Amniotic stem cell (primary cell): ENCODE data around the gene FNDC3B.
A peak's percentile ranks its signal among the peaks of the same experiment; 100 is the strongest.

Source experiments
- DNase-seq: peaks from one replicate; lab custom pipeline; 2025; lab: John Stamatoyannopoulos, UW

FNDC3B gene

DNA sequence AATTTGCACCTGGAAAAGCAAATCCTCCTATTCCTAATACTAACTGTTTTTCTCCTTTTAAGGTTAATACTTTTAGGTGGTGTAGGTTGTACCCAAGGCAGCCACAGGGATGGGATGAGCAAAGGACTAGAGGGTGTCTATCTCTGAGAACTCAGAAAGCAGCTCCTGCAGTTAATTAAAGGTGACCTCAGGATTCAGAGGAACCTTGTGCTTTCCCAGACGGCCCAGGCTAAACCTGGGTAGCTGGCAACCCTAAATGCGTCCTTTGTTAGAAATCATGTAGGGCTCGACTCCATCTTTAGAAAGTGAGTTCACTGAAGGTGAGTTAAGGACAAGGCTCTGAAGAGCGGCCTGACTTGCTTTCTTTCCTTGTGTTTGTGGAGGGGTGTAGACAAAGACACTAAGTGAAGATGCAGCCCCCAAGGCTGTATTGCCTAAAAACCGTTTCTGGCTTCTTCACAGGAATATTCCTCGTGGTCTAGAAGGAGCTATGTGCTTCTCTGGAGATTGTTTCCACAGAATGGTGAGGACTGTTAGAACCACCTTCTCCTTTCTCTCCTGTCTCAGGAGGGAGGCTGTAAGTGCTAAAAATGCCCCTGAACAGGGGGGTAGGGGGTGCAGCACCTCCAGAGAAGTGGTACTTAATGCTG is 14.9 kb downstream of the FNDC3B start:
- no peak for DNase-seq

DNA sequence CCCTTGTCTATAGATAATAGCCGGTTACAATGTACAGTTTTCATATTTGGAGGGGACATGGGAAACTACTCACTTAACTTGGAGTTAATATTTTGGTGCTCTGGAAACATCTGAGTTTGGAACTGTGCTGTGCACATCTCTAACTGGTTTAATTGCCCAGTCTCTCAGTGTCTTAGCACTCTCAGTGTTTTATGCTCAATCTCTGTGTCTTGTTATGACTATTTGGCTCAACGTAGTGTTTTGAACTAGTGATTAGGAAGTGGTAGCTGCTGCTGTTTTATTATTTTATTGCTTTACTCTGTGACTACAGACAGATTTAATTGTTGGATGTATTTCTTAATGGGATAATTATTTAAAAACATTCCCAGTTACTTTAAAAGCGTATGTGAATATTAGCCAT is 17.0 kb downstream of the FNDC3B start:
- DNase-seq: no peak

DNA sequence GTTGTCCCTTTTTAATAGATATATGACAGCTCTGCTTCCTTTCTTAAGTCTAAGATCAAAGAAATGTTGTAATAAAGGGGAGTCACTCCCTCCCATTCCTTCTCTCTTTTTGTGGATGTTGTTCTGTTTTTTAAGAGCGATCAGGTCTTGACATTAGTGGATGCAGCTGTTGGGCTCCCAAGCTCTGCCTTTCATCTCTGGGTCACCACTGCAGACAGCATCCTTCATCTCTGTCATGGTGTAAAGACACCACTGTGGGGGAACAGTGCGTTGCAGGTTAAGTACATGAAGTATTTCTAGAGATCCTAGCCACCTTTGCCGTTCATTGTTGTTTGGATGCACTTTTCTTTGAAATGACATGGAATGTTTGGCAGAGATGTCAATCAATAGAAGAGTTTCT is 17.7 kb downstream of the FNDC3B start:
- DNase-seq: no peak

DNA sequence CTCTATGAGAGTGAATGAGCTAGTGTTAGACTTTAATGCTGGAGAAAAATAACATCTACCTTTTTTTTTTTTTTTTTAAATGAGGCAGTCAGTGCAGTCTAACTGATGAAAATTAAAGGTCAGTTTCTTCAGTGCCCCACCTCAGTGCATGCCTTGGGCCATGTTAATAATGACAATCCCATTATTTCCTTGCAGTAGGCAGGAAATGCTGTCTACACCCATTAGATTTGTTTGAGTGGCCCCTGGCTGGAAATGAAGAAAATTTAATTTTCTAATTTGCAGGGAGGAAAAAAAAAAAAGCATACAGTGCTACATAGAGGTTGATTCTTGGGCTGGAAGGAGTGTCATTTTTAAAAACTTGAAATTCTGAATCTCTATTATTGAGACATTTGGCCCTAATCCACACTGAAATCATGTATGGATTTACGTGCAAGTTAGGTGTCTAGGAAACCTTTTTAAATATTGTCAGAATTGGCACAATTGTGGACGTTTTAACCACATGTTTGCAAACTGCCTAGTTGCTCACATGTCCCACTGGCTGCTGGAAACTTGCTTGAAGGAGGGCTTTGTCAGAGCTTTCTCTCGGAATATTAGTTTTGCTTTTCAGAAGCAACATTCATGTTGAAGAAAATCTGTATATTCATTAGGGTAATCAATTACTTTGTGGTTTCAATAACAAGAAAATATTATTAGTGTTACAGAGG is 18.4 kb downstream of the FNDC3B start:
- DNase-seq: no peak

DNA sequence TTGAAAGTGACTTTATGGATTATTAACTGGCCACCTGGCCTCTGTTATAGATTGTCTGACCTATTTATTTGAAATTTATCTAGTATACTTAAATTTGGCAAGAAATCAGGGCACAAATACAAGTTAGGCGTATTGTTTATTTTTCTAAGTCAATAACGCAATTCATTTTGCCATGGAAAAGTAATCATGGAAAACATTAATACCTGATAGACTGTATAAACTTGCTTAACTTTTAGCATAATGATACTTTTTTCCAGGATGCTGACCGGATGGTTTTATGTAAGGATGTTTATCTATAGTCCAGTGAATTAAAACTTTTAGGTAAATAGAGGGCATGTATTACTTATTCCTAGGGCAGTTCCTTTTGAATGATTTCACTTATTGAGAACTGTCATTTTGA is 20.2 kb downstream of the FNDC3B start:
- DNase-seq: no peak

DNA sequence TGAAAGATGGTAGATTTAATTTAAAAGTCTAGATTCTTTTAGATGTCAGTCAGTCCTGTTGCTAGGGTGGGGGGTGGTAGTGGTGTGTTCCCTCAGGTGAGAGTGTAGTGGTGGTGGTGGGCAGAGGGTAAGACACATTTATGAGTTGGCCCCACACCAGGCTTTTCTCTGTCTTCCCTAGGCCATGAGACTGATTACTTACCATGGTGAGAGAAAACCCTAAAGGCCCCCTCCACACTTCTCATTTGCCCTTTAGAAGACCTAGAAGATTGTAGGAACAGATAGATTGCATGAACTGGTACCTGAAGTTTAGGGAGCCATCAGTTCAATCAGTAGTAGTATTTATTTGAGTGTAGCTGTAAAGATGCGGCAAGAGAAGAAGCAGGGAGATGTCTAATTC is 20.9 kb downstream of the FNDC3B start:
- DNase-seq: no peak

DNA sequence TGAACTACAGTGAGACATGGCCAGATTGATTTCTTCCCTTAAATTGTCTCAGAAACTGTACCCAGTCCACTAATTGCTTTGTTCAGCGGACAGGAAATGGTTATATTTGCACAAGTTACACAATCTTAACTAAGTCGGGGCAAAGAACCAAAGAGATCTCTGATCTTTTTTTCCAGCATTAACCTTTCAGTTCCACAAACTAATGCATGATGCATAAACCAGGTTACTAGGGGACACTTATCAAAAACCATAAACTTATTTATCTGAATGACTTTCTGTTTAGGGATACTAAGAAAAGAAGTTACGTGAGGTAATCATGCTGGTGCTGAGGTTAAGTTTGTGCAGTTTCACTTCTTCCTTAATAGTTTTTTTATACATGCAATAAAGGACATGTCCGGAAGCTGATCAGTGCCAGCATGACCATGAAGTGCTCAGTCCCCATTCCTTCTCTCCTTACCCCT is 22.4 kb downstream of the FNDC3B start:
- no peak for DNase-seq

DNA sequence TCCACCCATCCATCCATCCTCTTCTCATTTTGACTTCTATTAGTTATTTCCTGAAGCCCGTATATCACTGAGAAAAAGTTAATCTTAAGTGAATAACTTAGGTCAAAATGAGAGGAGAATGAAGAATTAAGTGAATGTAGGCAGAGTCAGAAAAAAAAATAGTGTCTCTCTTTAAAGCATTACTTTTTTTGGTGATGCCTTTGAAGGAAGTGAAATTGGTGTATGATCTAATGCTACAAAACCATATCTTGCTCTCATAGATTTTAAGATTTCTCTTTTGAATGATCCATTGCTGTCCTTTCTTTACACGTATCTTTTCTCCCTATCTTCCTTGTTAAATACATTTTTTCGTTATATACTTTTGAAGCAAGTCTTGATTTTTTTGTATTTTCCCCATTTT is 23.4 kb downstream of the FNDC3B start:
- no peak for DNase-seq

DNA sequence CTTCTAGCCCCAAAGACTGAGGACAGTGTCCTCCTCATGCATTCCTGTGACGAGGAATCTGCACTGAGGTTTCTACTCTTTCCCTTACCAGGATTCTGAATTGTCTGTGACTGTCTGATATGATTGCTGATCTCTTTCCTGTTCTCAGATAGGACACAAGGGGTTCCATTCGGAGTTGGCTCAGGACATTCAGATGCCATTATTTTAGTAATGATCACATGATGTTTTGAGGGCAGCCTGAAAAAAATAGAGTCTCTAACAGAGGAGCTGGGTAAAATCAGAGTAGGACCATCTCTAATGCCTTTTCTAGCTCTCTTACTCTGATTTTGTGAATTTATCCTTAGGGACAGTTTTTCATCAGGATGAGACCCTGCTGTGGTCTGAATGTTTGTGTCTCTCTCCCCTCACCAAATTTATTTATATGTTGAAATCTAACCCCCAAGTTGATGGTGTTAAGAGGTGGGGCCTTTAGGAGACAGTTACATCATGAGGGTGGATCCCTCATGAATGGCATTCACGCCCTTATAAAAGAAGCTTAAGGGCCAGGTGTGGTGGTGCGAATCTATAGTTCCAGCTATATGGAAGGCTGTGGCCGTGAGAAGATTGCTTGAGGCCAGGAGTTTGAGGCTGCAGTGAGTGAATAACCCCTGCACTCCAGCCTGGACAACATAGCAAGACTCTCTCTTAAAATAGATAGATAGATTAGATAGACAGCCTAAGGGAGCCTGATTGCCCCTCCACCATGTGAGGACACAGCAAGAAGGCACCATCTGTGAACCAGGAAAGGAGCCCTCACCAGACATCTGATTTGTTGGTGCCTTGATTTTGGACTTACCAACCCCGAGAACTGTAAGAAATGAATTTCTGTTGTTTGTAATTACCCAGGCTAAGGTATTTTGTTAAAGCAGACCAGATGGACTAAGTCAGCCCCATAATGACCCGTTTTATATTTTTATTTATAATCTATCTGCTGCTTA is 24.4 kb downstream of the FNDC3B start:
- no peak for DNase-seq

DNA sequence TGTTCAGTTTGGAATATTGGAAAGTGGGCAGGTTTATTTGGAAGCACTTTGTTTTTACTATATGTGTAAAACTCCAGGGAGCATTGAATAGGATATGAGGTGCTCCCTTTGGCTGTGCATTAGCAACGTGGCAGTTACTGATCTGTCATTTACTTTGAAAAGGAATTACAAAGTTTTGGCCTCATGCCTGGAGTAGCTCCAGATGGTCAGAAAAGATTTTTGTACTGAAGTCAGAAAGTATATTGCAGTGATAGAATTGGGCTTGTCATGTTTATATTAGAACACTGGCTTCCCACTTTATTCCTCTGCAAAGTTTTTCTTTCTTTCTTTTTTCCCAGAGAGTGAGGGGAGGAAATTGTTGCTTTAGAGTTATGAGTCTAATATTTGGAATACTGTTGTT is 26.1 kb downstream of the FNDC3B start:
- DNase-seq: peak; percentile 16

DNA sequence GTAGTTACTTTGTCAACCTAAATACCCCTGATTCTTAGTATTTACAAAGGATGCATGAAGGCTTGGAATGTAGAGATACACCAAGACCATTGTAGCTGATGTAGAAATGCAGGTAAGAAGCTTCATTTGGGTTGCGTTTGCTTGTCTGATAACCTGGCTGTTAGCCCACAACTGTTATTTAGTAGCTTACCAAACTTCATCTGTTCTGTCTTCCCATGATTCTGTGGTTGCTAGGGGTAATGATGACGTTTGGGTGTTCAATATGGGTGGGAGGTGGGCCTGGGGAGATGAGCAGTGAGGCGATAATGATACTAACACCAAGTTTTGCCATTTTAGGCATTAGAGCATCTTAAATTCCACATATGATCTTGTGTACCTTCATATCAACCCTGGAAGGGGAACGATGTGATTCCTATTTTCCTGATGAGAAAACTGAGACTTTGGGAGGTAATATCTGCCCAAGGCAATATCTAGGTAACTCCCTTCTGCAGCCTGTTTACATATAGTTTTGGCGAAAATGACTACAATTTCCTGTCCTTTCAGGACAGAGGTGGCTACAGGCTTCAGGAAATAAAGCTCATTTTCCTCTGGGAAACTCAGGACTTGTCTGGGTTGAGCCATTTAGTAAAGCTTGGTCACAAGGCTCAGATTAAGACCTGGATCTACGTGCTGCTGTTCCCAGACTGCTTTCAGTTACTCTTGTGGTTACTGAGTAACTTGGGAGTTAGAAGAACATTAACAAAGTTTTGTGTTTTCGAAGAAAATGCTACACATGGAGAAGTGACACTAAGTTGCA is 26.8 kb downstream of the FNDC3B start:
- DNase-seq: no peak

DNA sequence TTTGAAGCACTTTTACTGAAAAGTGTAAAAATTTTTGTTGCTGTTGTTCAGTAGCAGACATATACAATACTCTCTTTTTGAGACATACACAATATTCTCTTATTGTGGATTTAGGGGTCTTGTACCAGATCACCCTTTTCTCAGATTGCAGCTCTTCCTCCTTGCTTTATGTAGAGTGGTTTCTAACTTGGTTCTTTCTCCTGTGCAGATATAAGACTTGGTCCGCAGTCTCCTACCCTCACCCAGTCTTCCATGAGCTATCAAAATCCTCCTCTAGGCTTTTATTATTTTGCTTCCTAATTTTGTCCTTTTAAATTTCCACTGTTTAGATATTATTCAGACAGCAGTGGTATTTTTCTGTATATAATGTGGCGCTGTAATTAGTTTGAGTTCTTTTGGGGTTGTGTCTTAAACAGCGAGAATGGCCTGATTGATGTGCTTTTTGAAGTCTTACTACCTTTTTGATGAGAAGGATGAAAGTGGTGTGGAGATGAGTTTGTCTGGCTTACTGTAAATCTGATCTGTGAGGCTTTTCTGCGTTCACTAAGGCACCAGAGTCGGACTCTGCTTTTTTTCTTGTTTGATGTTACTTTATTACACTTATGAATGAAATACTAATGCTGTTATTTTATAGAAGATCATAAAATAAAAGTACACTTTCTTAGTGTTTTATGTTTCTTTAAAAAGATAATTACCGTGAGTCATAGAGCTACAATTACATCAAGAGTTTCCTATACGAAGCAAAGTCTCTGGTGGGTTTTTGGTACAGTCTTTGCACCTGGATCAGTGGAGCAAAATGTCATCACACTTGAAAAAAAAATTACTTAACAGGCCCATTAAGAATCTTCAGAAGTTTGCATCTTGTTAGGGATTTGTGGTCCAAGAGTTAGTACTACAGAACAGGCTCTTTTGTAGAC is 27.8 kb downstream of the FNDC3B start:
- no peak for DNase-seq

DNA sequence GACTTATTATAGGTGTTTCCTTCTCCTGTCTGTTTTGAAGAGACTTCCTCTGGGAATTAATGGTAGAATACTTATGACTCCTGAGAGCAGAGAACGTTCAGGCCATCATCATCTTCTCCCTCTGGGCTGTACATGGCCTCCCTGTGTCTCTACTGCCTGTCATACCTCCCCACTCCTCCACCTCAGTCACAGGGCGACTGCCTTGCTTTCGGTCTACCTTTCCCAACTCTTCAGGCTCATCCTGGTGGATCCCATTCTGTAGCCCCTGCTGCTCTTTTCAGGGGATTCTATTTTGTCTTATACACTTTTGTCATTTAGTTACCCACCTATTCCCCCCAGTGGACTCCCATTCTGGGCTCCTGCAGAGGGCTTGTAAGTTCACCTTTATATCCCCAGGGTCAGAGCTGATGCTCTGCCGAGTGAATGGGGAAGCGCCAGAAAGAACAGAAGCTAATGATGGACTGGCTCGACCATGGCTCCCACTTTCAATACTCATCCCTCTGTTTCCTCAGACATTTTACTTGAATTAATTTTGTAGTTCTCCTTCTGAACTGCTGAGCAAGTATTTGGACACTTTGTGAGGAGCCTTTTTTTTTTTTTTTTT is 28.6 kb downstream of the FNDC3B start:
- DNase-seq: no peak

DNA sequence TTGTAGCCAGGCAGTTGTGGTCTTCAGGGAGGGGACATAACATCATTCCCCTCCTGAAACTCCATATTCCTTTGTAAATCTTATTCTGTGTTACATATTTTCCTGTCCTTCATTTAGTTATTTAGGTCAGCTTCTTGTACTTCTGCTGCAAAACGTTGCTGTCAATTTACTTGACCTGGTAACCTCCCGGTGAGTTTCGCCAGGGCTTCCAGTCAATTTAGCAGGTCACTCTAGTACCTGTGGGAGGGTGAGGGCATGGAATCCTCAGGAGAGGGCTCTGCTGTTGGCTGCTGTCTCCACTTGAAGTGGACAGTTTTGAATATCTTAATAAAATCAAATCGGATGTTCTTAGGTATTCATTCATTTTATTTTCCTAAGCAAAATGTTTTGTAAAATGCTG is 29.6 kb downstream of the FNDC3B start:
- DNase-seq: no peak

DNA sequence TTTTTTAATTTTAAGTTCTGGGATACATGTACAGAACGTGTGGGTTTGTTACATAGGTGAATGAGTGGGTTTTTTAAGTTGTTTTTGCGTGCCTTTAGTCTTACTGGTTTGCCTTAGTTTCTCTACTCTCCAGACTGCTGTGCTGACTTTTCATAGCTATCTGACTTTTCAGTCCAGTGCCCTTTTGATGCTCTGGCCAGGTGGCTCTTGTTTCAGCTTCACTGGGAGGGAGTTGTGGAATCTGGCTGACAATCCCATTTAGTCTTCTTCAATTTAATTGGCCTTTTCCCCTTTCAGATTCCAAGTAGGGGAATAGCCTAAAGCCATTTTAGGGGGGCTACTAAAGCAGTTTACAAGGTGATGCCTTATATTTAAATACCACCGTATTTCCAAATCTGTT is 30.1 kb downstream of the FNDC3B start:
- no peak for DNase-seq

DNA sequence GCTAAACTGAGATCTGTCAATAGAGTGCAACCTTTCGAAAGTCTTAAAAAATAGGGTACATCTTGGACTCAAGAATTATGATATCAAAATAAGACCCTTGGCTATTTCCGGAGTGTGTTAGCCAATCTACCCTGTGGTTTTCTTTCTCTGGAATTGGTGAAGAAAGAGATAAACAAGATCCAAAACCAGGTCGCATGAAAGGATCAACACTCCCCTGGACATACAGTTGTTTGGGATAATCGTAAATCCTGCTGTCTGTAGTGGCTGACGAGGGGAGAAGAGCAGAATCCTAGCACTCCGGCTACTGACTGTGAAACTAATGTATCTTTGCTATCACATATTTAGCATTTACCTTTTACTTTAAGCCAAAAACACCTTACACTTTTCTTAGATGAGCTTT is 30.9 kb downstream of the FNDC3B start:
- no peak for DNase-seq

DNA sequence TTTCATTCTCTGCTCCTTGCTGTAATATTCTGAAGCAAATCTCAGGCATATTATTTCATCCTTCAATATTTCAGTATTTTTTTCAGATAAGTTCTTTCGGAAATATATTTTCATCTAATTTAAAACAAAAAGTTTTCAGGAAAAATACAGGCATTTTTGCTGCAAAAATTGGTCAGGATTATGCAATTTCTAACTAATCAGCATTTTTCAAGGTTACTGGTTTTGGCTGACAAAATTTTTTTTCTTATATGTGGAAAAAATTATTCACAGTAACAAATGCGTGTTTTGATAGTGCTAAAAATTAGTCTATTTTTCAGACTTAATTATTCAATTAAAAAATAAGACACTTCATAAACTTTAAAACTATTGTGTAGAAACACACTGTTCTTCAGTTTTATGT is 31.4 kb downstream of the FNDC3B start:
- DNase-seq: no peak

DNA sequence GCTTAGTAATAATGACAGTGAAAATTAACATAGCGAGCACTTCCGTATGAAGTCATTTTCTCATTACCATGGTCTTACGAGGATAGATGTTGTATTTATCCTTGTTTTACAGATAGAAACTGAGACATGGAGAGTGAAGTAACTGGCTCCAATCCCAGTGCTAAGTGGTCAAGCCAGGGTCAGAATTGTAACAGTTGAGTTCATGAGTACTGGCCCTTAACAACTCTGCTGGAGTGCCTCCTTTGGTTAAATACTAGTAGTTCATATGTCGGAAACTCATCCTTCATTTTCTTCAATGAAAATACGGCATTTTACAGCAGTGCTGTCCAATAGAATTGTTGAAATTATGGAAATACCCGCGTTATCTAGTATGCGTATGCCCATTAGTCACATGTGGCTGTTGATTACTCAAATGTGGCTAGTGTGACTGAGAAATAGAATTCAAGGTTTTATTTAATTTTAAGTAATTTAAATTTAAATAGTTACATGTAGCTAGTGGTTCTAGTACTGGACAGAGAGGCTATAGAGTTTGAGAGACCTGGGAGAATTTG is 32.5 kb downstream of the FNDC3B start:
- DNase-seq: no peak

DNA sequence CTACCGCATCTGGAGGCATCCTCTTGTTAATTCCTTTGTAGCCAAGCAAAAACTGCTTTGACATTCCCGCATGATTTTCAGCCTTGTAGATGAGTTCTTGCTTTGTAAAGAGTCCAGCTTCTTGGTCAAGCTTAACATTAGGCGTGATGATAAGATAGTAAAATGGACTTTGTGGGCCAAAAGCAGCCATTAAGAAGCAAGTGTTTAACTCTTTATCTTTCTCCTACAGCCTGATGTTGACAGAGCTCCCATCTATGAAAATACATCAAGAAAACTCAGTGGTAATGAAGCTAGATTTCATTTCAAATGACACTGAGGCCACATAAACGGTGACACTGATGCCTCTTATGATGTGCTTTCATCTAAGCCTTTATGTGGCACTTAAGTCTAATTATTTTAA is 33.2 kb downstream of the FNDC3B start:
- DNase-seq: no peak

DNA sequence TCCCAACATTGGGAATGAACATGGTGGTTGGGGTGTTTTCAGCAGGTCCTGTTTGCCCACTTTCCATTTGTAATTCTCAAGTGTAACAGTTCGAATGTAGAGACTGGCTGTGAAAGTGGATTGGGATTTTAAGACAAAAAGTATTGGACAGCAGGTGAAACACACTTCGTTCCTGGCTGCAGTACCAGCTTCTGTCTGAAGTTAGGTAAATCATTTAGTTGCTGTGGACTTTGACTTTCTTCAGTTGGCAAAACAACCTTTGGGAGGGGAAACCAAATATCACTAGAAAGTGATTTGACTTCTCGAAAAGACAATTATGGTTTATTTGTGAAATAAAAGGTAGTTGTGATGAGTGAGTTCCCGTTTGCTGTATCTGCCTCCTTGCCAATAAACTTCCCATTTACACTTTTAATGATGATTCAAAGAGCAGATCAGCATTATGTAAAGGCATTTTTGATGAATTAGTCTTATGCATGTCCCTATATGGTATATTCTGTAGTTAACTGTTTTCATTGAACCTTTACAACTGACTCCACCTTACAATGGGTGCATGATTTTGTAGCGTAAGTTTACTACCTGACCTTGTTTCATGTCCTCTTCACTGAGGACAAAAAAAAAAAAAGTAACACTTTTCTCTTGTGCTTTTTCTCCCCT is 34.0 kb downstream of the FNDC3B start:
- no peak for DNase-seq
